Mammary epithelial cell (primary cell): ENCODE measurements around the gene TMEM132C.

Experiments
- EZH2 ChIP-seq: IDR thresholded peaks from 2 replicates; pipeline ENCODE4 v1.6.1; 2012; ENCODE audit warnings: low read length, inconsistent platforms, borderline replicate concordance
- TF ChIP-seq, protein P1 (sequence below), 2 donors: IDR thresholded peaks in 1 of 2; conservative IDR thresholded peaks in 1 of 2; 2 replicates each; pipeline ENCODE4 v1.5.1; 2011 to 2012; ENCODE audit warnings: inconsistent platforms in 2 of 2, low read length in 2 of 2, mild to moderate bottlenecking in 2 of 2, control low read depth in 1 of 2, low read depth in 1 of 2; ENCODE audit not compliant: insufficient read depth in 1 of 2; ENCODE audit errors: extremely low read depth in 1 of 2

DNA sequence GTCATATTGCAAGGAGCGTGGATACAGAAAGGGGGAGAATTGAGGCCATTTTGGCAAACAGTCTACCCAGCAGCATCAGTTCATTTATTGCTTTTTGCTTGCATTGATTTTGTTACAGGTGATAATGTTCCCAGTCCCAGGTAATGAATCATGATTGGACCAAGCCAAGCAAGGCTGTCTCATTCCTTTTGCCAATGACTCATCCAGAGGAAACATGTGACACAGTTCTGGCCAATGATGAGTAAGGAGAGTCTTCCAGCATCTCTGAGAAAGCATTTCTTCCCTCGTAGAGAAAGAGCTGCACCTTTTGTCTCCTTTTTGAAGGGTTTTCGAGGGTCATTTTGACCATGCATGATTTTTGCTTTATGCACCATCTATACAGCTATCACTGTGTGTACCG is 488.6 kb downstream of the TMEM132C start:
- TF ChIP-seq, protein P1, sequence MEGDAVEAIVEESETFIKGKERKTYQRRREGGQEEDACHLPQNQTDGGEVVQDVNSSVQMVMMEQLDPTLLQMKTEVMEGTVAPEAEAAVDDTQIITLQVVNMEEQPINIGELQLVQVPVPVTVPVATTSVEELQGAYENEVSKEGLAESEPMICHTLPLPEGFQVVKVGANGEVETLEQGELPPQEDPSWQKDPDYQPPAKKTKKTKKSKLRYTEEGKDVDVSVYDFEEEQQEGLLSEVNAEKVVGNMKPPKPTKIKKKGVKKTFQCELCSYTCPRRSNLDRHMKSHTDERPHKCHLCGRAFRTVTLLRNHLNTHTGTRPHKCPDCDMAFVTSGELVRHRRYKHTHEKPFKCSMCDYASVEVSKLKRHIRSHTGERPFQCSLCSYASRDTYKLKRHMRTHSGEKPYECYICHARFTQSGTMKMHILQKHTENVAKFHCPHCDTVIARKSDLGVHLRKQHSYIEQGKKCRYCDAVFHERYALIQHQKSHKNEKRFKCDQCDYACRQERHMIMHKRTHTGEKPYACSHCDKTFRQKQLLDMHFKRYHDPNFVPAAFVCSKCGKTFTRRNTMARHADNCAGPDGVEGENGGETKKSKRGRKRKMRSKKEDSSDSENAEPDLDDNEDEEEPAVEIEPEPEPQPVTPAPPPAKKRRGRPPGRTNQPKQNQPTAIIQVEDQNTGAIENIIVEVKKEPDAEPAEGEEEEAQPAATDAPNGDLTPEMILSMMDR (conservative IDR thresholded peaks at IDR 0.05 in 1 of 2, IDR thresholded peaks at IDR 0.05 in 1 of 2; ENCODE audit: extremely low read depth in 1 of 2, insufficient read depth in 1 of 2, low read depth in 1 of 2, low read length in 2 of 2): no peak
- TF ChIP-seq EZH2: no peak
